Parathyroid adenoma (tissue), 2 donors: ENCODE data around the gene RAD50.

ENCODE experiments used
- H2AFZ ChIP-seq: fragments of 300-600 bp; sonication (generic); one replicate; pipeline ENCODE4 v1.7.0; 2017; ENCODE audit warnings: antibody characterized with exemption, mild to moderate bottlenecking
- H3K27ac ChIP-seq: fragments of 300-600 bp; sonication (generic); one replicate; pipeline ENCODE4 v1.7.0; 2017
- H3K27me3 ChIP-seq: fragments of 300-600 bp; sonication (generic); one replicate; pipeline ENCODE4 v1.7.0; 2017; ENCODE audit warnings: low read length; ENCODE audit not compliant: control insufficient read depth, insufficient read depth
- H3K36me3 ChIP-seq: fragments of 300-600 bp; sonication (generic); one replicate; pipeline ENCODE4 v1.7.0; 2017; ENCODE audit warnings: low read length; ENCODE audit not compliant: control insufficient read depth, insufficient read depth
- H3K4me1 ChIP-seq: fragments of 300-600 bp; sonication (generic); one replicate; pipeline ENCODE4 v1.7.0; 2017; ENCODE audit warnings: control low read depth
- H3K4me2 ChIP-seq: fragments of 300-600 bp; sonication (generic); one replicate; pipeline ENCODE4 v1.7.0; 2017; ENCODE audit warnings: low read length
- H3K4me3 ChIP-seq: fragments of 300-600 bp; sonication (generic); one replicate; pipeline ENCODE4 v1.7.0; 2017; ENCODE audit warnings: low read depth, low read length
- H3K79me2 ChIP-seq: fragments of 300-600 bp; sonication (generic); one replicate; pipeline ENCODE4 v1.7.0; 2017; ENCODE audit warnings: control low read depth
- H3K9ac ChIP-seq: fragments of 300-600 bp; sonication (generic); one replicate; pipeline ENCODE4 v1.7.0; 2017; ENCODE audit warnings: mild to moderate bottlenecking
- H3K9me3 ChIP-seq: fragments of 300-600 bp; sonication (generic); one replicate; pipeline ENCODE4 v1.7.0; 2017; ENCODE audit warnings: low read length; ENCODE audit not compliant: control insufficient read depth
- CTCF ChIP-seq: fragments of 300-600 bp; sonication (generic); IDR thresholded peaks from one replicate; pipeline ENCODE4 v1.7.0; 2017; ENCODE audit warnings: antibody characterized with exemption, mild to moderate bottlenecking
- donor health status: primary hyperparathyroidism.

The RAD50 gene

GRCh38 chr5:132526290-132526973 lies 30.3 kb upstream of the RAD50 start:
- H3K36me3 ChIP-seq = no peaks in the 10 kb centered on the region
- no peaks in the 10 kb centered on the region for H3K9me3 ChIP-seq
- no peak overlapping the region for H3K27ac ChIP-seq
- no peaks in the 10 kb centered on the region for H3K27me3 ChIP-seq
- no peaks in the 10 kb centered on the region for H3K79me2 ChIP-seq
- H3K4me1 ChIP-seq = no peaks in the 10 kb centered on the region
- H3K4me3 ChIP-seq = no peak overlapping the region
- peak; percentile 90 for TF ChIP-seq CTCF
- no peak overlapping the region for H3K4me2 ChIP-seq
- H3K9ac ChIP-seq = no peak overlapping the region
- H2AFZ ChIP-seq = peak overlapping the region; percentile 69

- H3K4me3 ChIP-seq = no peak overlapping the region
- TF ChIP-seq CTCF = no peak
- no peaks in the 10 kb centered on the region for H3K27me3 ChIP-seq
- no peak overlapping the region for H3K4me2 ChIP-seq
- H3K79me2 ChIP-seq = no peaks in the 10 kb centered on the region
- H3K36me3 ChIP-seq = no peaks in the 10 kb centered on the region
- H3K9ac ChIP-seq = no peak overlapping the region
- peak overlapping the region; percentile 69 for H2AFZ ChIP-seq
- no peaks in the 10 kb centered on the region for H3K4me1 ChIP-seq
- no peak overlapping the region for H3K27ac ChIP-seq
- H3K9me3 ChIP-seq = no peaks in the 10 kb centered on the region
Observed at GRCh38 chr5:132526974-132527564, 29.7 kb upstream of the RAD50 start.

GRCh38 chr5:132528021-132528420 lies 28.8 kb upstream of the RAD50 start:
- H3K27me3 ChIP-seq = no peaks in the 10 kb centered on the region
- no peak for TF ChIP-seq CTCF
- H3K4me1 ChIP-seq = no peaks in the 10 kb centered on the region
- no peak overlapping the region for H2AFZ ChIP-seq
- H3K4me2 ChIP-seq = no peak overlapping the region
- no peaks in the 10 kb centered on the region for H3K79me2 ChIP-seq
- H3K4me3 ChIP-seq = no peak overlapping the region
- H3K36me3 ChIP-seq = no peaks in the 10 kb centered on the region
- no peak overlapping the region for H3K27ac ChIP-seq
- no peak overlapping the region for H3K9ac ChIP-seq
- H3K9me3 ChIP-seq = no peaks in the 10 kb centered on the region

DNA sequence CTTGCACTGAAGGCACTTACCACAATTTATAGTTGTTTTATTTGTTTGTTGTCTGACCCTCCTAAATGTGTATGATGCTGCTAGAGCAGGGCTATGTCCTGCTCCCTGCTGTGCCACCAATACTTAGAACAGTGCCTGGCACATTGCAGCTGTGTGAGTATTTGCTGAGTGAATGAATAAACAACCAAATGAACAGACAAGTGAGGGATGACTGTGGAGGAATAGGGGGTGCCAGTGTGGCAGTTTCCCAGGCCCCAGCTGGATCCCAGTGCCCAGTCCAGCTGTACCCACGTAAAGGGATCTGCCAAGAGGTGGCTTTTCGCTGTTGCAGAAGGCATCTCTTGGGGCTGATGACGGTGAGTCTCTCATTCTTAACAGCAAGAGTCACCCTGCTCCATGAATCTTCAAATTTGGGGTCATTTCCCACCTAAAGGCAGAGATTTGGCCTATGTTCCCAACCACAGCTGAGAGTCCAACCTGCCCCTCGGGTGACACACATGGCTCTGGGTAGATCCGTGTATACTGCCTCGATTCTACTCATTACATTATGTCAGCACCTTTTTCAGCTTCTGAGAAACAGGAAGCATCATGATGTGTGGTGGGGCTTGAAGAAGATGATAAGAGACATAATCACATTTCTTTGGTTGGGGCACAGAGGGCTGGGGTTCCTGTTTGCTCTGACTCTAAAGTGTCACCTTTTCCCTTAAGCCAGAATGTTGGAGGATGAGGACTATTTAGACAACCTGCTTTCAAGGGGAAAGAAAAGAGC lies 27.7 kb upstream of the RAD50 start:
- Histone ChIP-seq H3K9ac (no peak overlapping the region), H3K9me3 (no peaks in the 10 kb centered on the region), H2AFZ (no peak overlapping the region), H3K27ac (no peak overlapping the region), H3K4me3 (no peak overlapping the region), H3K4me2 (no peak overlapping the region), H3K36me3 (no peaks in the 10 kb centered on the region), H3K27me3 (no peaks in the 10 kb centered on the region), H3K79me2 (no peaks in the 10 kb centered on the region), H3K4me1 (no peaks in the 10 kb centered on the region)
- TF ChIP-seq CTCF = no peak
